Measurements from ENCODE around the gene F2RL2. TPM values are rescaled to one million over a fixed set of nuclear protein-coding genes. Genes with fewer than 3 reads are reported as not detected.

F2RL2 gene
- total RNA-seq, 2 donors from 2014 or later: 0.10 to 1.4 TPM

- no peak overlapping the region for H3K4me3 ChIP-seq
- no peak for TF ChIP-seq CTCF (IDR thresholded peaks at IDR 0.05)
These were observed 7.0 kb downstream of the F2RL2 start for GRCh38 chr5:76616206-76616605.

DNA sequence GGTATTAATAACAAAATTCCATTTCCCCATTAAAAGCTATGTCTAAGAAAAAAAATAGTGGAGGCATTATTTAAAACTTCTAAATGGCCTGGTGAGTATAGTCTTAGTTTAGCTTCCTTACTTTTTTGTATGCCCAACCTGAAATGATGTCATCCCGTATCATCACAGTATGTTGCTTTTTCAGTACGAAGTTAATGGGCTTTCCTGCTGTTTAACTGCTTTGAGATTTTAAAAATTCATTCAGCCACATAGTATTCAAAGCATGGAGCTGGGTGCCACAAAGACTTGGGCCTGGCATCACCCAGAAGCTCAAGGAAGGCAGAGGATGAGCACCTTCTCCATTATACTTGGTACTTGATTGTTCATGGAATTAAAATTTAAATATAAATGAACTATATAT is 7.4 kb downstream of the F2RL2 start:
- Histone ChIP-seq H3K9ac (ENCODE audit: low read depth in 2 of 2, low read length in 2 of 2) (no peak overlapping the region), H3K36me3 (no peaks in the 10 kb centered on the region), H3K27ac (no peak overlapping the region), H3K4me3 (no peak overlapping the region), H3K27me3 (no peaks in the 10 kb centered on the region), H3K4me1 (no peaks in the 10 kb centered on the region), H3K9me3 (no peaks in the 10 kb centered on the region)
- TF ChIP-seq CTCF (IDR thresholded peaks at IDR 0.05): no peak
- DNase-seq: no peak
- intact Hi-C loops (cut with DNase I): no loop called here

More at GRCh38 chr5:76616206-76616605, 7.0 kb downstream of the F2RL2 start:
- Histone ChIP-seq H3K27me3 (no peaks in the 10 kb centered on the region), H3K27ac (no peak overlapping the region), H3K36me3 (no peaks in the 10 kb centered on the region), H3K4me1 (no peaks in the 10 kb centered on the region), H3K9ac (ENCODE audit: low read depth in 2 of 2, low read length in 2 of 2) (no peak overlapping the region), H3K9me3 (no peaks in the 10 kb centered on the region)
- intact Hi-C loops (cut with DNase I): no loop called here
- no peak for DNase-seq

GRCh38 chr5:76612942-76613341 is 10.3 kb downstream of the F2RL2 start:
- H3K4me1 ChIP-seq: no peaks in the 10 kb centered on the region
- intact Hi-C loops (cut with DNase I): no loop called here

GRCh38 chr5:76610196-76610595 is 13.0 kb downstream of the F2RL2 start:
- Histone ChIP-seq H3K27me3 (no peaks in the 10 kb centered on the region), H3K4me1 (no peaks in the 10 kb centered on the region), H3K27ac (no peak overlapping the region), H3K9ac (ENCODE audit: low read depth in 2 of 2, low read length in 2 of 2) (no peak overlapping the region), H3K4me3 (no peak overlapping the region), H3K36me3 (no peaks in the 10 kb centered on the region), H3K9me3 (no peaks in the 10 kb centered on the region)
- TF ChIP-seq CTCF (IDR thresholded peaks at IDR 0.05): no peak
- DNase-seq: no peak
- intact Hi-C loops (cut with DNase I): no loop called here

More at GRCh38 chr5:76612942-76613341, 10.3 kb downstream of the F2RL2 start:
- no peak overlapping the region for H3K4me3 ChIP-seq
- H3K27ac ChIP-seq: no peak overlapping the region
- H3K36me3 ChIP-seq: no peaks in the 10 kb centered on the region
- H3K9me3 ChIP-seq: no peaks in the 10 kb centered on the region
- no peaks in the 10 kb centered on the region for H3K27me3 ChIP-seq
- no peak for TF ChIP-seq CTCF (IDR thresholded peaks at IDR 0.05)
- H3K9ac ChIP-seq (ENCODE audit: low read depth in 2 of 2, low read length in 2 of 2): no peak overlapping the region
- DNase-seq: no peak

GRCh38 chr5:76608833-76609232 is 14.4 kb downstream of the F2RL2 start:
- intact Hi-C loops (cut with DNase I): no loop called here
- no peak for DNase-seq
- no peak for TF ChIP-seq CTCF (IDR thresholded peaks at IDR 0.05)
- no peaks in the 10 kb centered on the region for H3K9me3 ChIP-seq
- H3K9ac ChIP-seq (ENCODE audit: low read depth in 2 of 2, low read length in 2 of 2): no peak overlapping the region
- no peak overlapping the region for H3K4me3 ChIP-seq
- peaks cover 3% of the 10 kb centered on the region for H3K4me1 ChIP-seq
- no peaks in the 10 kb centered on the region for H3K27me3 ChIP-seq
- no peaks in the 10 kb centered on the region for H3K36me3 ChIP-seq
- no peak overlapping the region for H3K27ac ChIP-seq

All from colonic mucosa (tissue), 4 donors.